A673 (cell line): ENCODE data around the gene SULT1B1. TPM values are rescaled to one million over a fixed set of nuclear protein-coding genes. Genes with fewer than 3 reads are reported as not detected.

Experiments used
- BruUV-seq: library from RNA; stranded (reverse); fragments of 400-500 nt; replicated peaks from 2 replicates; lab custom pipeline; 2021; lab: Mats Ljungman, UMichigan
- CTCF ChIA-PET: fragments of 300-600 bp; sonication (Branson Sonifier 250); formaldehyde crosslinking; loops from one replicate; lab custom pipeline; 2022; ENCODE audit warnings: antibody characterized with exemption; lab: Charles Lee
- POLR2A ChIA-PET: fragments of 300-600 bp; sonication (Branson Sonifier 250); formaldehyde crosslinking; loops from one replicate; lab custom pipeline; 2022; ENCODE audit warnings: antibody characterized with exemption; ENCODE audit not compliant: low non-redundant PET; lab: Charles Lee
- DNase-seq: peaks from one replicate; pipeline ENCODE4 v3.0.0-alpha.2; 2015; ENCODE audit warnings: low spot score
- H3K27ac ChIP-seq: fragments of 200-600 bp; sonication (generic); 2 replicates; pipeline ENCODE4 v1.5.1; 2016; ENCODE audit warnings: mixed run types, low read depth, mild to moderate bottlenecking, mixed read lengths, antibody characterized with exemption, low read length; ENCODE audit not compliant: poor library complexity, severe bottlenecking
- H3K27me3 ChIP-seq: fragments of 200-600 bp; sonication (generic); replicated peaks from 2 replicates; pipeline ENCODE4 v1.6.1; 2017; ENCODE audit warnings: mixed run types, low read depth, mild to moderate bottlenecking, mixed read lengths, antibody characterized with exemption, low read length; ENCODE audit not compliant: insufficient read depth, poor library complexity
- H3K36me3 ChIP-seq: fragments of 200-600 bp; sonication (generic); 2 replicates; pipeline ENCODE4 v1.6.1; 2016; ENCODE audit warnings: mixed run types, mild to moderate bottlenecking, mixed read lengths, antibody characterized with exemption, low read length; ENCODE audit not compliant: insufficient read depth, poor library complexity, severe bottlenecking
- H3K4me1 ChIP-seq: fragments of 200-600 bp; sonication (generic); 2 replicates; pipeline ENCODE4 v1.6.1; 2017; ENCODE audit warnings: mixed run types, mild to moderate bottlenecking, mixed read lengths, antibody characterized with exemption, low read length; ENCODE audit not compliant: insufficient read depth, poor library complexity, severe bottlenecking
- H3K4me3 ChIP-seq: fragments of 200-600 bp; sonication (generic); 2 replicates; pipeline ENCODE4 v1.5.1; 2016; ENCODE audit warnings: low read depth, mixed run types, mild to moderate bottlenecking, mixed read lengths, low read length; ENCODE audit not compliant: poor library complexity, severe bottlenecking
- H3K9me3 ChIP-seq: fragments of 200-600 bp; sonication (generic); 2 replicates; pipeline ENCODE4 v1.6.1; 2016; ENCODE audit warnings: mixed run types, low read depth, mild to moderate bottlenecking, mixed read lengths, antibody characterized with exemption, low read length; ENCODE audit not compliant: poor library complexity, severe bottlenecking
- CTCF ChIP-seq: fragments of 300-800, 200-600 bp; sonication (generic); conservative IDR thresholded peaks from 2 replicates; pipeline ENCODE4 v1.5.1; 2017; ENCODE audit warnings: low read depth, mild to moderate bottlenecking, antibody characterized with exemption, low read length, moderate library complexity, mixed read lengths
- EZH2 ChIP-seq: fragments of 200-600 bp; sonication (generic); IDR thresholded peaks from 2 replicates; pipeline ENCODE4 v1.6.1; 2017; ENCODE audit warnings: borderline replicate concordance, low read depth, mild to moderate bottlenecking, mixed read lengths, antibody characterized with exemption, low read length; ENCODE audit not compliant: poor library complexity, severe bottlenecking
- intact Hi-C: fragments of 100-400 bp; cut with micrococcal nuclease; formaldehyde crosslinking; loops from one replicate; pipeline ENCODE4 v1.10.0; 2022; ENCODE audit not compliant: unreplicated experiment
- total RNA-seq: library from RNA; stranded (reverse); gene quantifications from 2 replicates; pipeline ENCODE4 v1.2.3, GENCODE V29; 2021

Gene SULT1B1
- total RNA-seq, 1 experiment from 2014 or later = 1.8 TPM

GRCh38 chr4:69726971-69727370 lies 33.4 kb downstream of the SULT1B1 start:
- TSS peak; percentile 66 for BruUV-seq

GRCh38 chr4:69718396-69719271 lies 41.8 kb downstream of the SULT1B1 start:
- Histone ChIP-seq H3K9me3 (no peaks in the 10 kb centered on the region), H3K36me3 (no peaks in the 10 kb centered on the region), H3K4me1 (peaks cover 11% of the 10 kb centered on the region), H3K27me3 (no peaks in the 10 kb centered on the region), H3K27ac (peak overlapping the region; percentile 68), H3K4me3 (no peak overlapping the region)
- ChIA-PET CTCF (no interaction called here), POLR2A (no interaction called here)
- no peak for TF ChIP-seq EZH2
- no peak for TF ChIP-seq CTCF
- intact Hi-C loops = no loop called here
- BruUV-seq = no TSS peak
- DNase-seq = peak; percentile 33

More at GRCh38 chr4:69726971-69727370, 33.4 kb downstream of the SULT1B1 start:
- ChIA-PET POLR2A (no interaction called here), CTCF (no interaction called here)
- Histone ChIP-seq H3K4me1 (peaks cover 53% of the 10 kb centered on the region), H3K36me3 (no peaks in the 10 kb centered on the region), H3K27ac (peak overlapping the region; percentile 90), H3K27me3 (no peaks in the 10 kb centered on the region), H3K9me3 (no peaks in the 10 kb centered on the region), H3K4me3 (no peak overlapping the region)
- TF ChIP-seq CTCF = no peak
- no peak for TF ChIP-seq EZH2
- intact Hi-C loops = no loop called here
- no peak for DNase-seq

GRCh38 chr4:69717778-69718177 lies 42.6 kb downstream of the SULT1B1 start:
- no TSS peak for BruUV-seq

More at GRCh38 chr4:69717778-69718177, 42.6 kb downstream of the SULT1B1 start:
- Histone ChIP-seq H3K27ac (peak overlapping the region; percentile 68), H3K4me3 (no peak overlapping the region), H3K4me1 (peaks cover 11% of the 10 kb centered on the region), H3K27me3 (no peaks in the 10 kb centered on the region), H3K36me3 (no peaks in the 10 kb centered on the region), H3K9me3 (no peaks in the 10 kb centered on the region)
- TF ChIP-seq CTCF = no peak
- TF ChIP-seq EZH2 = no peak
- no peak for DNase-seq
- POLR2A ChIA-PET = no interaction called here
- CTCF ChIA-PET = no interaction called here
- intact Hi-C loops = no loop called here
